Muscle of leg (tissue), 11 donors: Measurements from ENCODE around the gene SUPT3H. TPM values are rescaled to one million over a fixed set of nuclear protein-coding genes. Genes with fewer than 3 reads are reported as not detected.
A peak's percentile ranks its signal among the peaks of the same experiment; 100 is the strongest.

Source experiments
- DNase-seq: peaks from one replicate; pipeline ENCODE4 v3.0.0; 2013
- H3K27ac ChIP-seq: one replicate; pipeline ENCODE4 v1.5.1; 2013; ENCODE audit warnings: mild to moderate bottlenecking, low read length, control low read depth
- H3K27me3 ChIP-seq: one replicate; pipeline ENCODE4 v1.6.1; 2013; ENCODE audit warnings: low read length; ENCODE audit not compliant: control insufficient read depth, insufficient read depth
- H3K36me3 ChIP-seq: one replicate; pipeline ENCODE4 v1.6.1; 2013; ENCODE audit warnings: low read length; ENCODE audit not compliant: control insufficient read depth, insufficient read depth
- H3K4me1 ChIP-seq: one replicate; pipeline ENCODE4 v1.6.1; 2013; ENCODE audit warnings: low read length; ENCODE audit not compliant: control insufficient read depth, insufficient read depth
- H3K4me3 ChIP-seq: one replicate; pipeline ENCODE4 v1.5.1; 2013; ENCODE audit warnings: low read length, control low read depth
- H3K9me3 ChIP-seq: replicated peaks from 2 replicates; pipeline ENCODE4 v1.6.1; 2013; ENCODE audit warnings: low read depth, low read length; ENCODE audit not compliant: control insufficient read depth
- WGBS: methylation state at CpG from one replicate; pipeline ENCODE4 v1.1.5; 2013; ENCODE audit warnings: missing lambda C conversion rate; ENCODE audit not compliant: insufficient coverage; 5-methylcytosine and 5-hydroxymethylcytosine counted together
- polyA plus RNA-seq, 8 donors: library from polyadenylated mRNA; unstranded; fragments of 120-200 nt; gene quantifications; one replicate each; pipeline versions ENCODE4 v1.2.1 to v1.2.3, GENCODE V29; 2013; ENCODE audit warnings: inconsistent platforms in 1 of 8, low replicate concordance in 1 of 8; ENCODE audit not compliant: insufficient read length in 8 of 8, insufficient read depth in 1 of 8
- total RNA-seq: library from RNA; stranded (reverse); fragments of 120-200 nt; gene quantifications from one replicate; pipeline ENCODE4 v1.2.4, GENCODE V29; 2013

SUPT3H gene
- total and polyA plus RNA-seq, 9 donors = 8.3 to 13.7 (median 10.7) TPM

DNA sequence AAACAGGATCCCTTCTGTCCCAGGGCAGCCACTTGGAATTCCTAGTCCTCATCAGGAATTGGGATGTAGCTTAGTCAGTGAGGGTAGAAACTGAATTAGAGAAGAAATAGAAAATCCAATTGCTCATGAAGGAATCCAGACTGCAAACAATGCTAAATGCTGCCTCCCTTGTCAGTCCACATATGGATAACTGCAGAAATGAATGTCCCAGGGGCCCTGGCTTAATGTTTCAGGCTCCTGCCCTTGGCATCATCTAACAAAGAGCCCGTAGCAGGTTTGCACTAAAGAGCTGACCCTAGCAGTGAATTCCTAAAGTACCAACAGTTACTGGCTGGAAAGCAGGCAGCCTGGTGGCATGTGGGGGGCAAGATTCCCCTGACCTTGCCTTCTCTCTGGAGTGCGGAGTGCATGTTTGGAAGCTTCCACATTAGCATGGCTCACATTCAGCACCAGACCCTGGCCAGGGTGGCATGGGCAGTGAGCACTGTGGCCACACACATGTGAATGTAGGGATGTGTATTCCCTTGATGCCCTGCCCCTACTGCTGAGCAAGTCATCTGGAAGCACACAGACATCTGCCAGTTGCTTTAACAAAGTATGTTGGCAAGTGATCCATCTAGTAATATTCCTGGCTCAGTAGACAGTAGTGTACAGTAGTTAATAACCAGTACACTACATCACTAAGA, 595.7 kb downstream of the SUPT3H start:
- no peak for DNase-seq
- no peak overlapping the region for H3K27ac ChIP-seq
- no peaks in the 10 kb centered on the region for H3K36me3 ChIP-seq
- H3K4me3 ChIP-seq = no peak overlapping the region
- H3K9me3 ChIP-seq = peaks cover 2% of the 10 kb centered on the region
- H3K27me3 ChIP-seq = no peaks in the 10 kb centered on the region
- peaks cover 3% of the 10 kb centered on the region for H3K4me1 ChIP-seq
- WGBS = no CpG with 5 or more reads among the region's 2 CpGs

GRCh38 chr6:44780161-44780560, 597.6 kb downstream of the SUPT3H start:
- no peaks in the 10 kb centered on the region for H3K36me3 ChIP-seq
- no peaks in the 10 kb centered on the region for H3K27me3 ChIP-seq
- no peak overlapping the region for H3K4me3 ChIP-seq
- peaks cover 2% of the 10 kb centered on the region for H3K9me3 ChIP-seq
- no peak for DNase-seq
- WGBS = 95% methylated on average over 3 of the region's 7 CpGs
- H3K4me1 ChIP-seq = peaks cover 3% of the 10 kb centered on the region
- no peak overlapping the region for H3K27ac ChIP-seq

- WGBS = 93% methylated on average over 4 of the region's 8 CpGs
- peak; percentile 63 for DNase-seq
- Histone ChIP-seq H3K27ac (no peak overlapping the region), H3K36me3 (no peaks in the 10 kb centered on the region), H3K9me3 (peaks cover 2% of the 10 kb centered on the region), H3K27me3 (no peaks in the 10 kb centered on the region), H3K4me3 (no peak overlapping the region), H3K4me1 (peaks cover 3% of the 10 kb centered on the region)
Observed at GRCh38 chr6:44779130-44779826, 598.5 kb downstream of the SUPT3H start.

Other genes with a start within 250 kb of the SUPT3H start
- 0.49 TPM for gene RUNX2, start 49.6 kb downstream of the SUPT3H start, total RNA-seq
- 1 to 10 TPM in 3 of 8 donors, under 1 TPM in 5; 0.34 to 2.0 (median 0.76) TPM for gene RUNX2, start 49.6 kb downstream of the SUPT3H start, polyA plus RNA-seq